HG03196 (cell line): Measurements from ENCODE around the gene SHISA6.

Source experiments
- ATAC-seq: cut with Tn5 transposase; IDR thresholded peaks from one replicate; pipeline ENCODE4 v1.9.1; 2021; ENCODE audit not compliant: unreplicated experiment

The SHISA6 gene

GRCh38 chr17:11264183-11264871 lies 23.3 kb downstream of the SHISA6 start:
- no peak for ATAC-seq

GRCh38 chr17:11267999-11268575 lies 27.1 kb downstream of the SHISA6 start:
- no peak for ATAC-seq

GRCh38 chr17:11269210-11269609 lies 28.2 kb downstream of the SHISA6 start:
- ATAC-seq, result no peak

GRCh38 chr17:11272191-11272590 lies 31.2 kb downstream of the SHISA6 start:
- ATAC-seq, result no peak

GRCh38 chr17:11273596-11273995 lies 32.6 kb downstream of the SHISA6 start:
- ATAC-seq, result no peak

- no peak for ATAC-seq
These were observed 33.1 kb downstream of the SHISA6 start for GRCh38 chr17:11274106-11274505.

GRCh38 chr17:11276486-11276885 lies 35.5 kb downstream of the SHISA6 start:
- no peak for ATAC-seq

GRCh38 chr17:11278186-11278991 lies 37.4 kb downstream of the SHISA6 start:
- no peak for ATAC-seq

GRCh38 chr17:11278992-11279270 lies 37.9 kb downstream of the SHISA6 start:
- no peak for ATAC-seq

- ATAC-seq, result no peak
These were observed 38.8 kb downstream of the SHISA6 start for GRCh38 chr17:11279776-11280344.

- no peak for ATAC-seq
These were observed 41.6 kb downstream of the SHISA6 start for GRCh38 chr17:11282586-11282985.

- ATAC-seq, result no peak
These were observed 43.8 kb downstream of the SHISA6 start for GRCh38 chr17:11284811-11285210.

GRCh38 chr17:11285946-11286345 lies 44.9 kb downstream of the SHISA6 start:
- no peak for ATAC-seq

- ATAC-seq, result no peak
These were observed 46.8 kb downstream of the SHISA6 start for GRCh38 chr17:11287791-11288190.

- ATAC-seq, result no peak
These were observed 49.8 kb downstream of the SHISA6 start for GRCh38 chr17:11290814-11291213.

- no peak for ATAC-seq
These were observed 51.5 kb downstream of the SHISA6 start for GRCh38 chr17:11292491-11292890.

- ATAC-seq, result no peak
These were observed 52.5 kb downstream of the SHISA6 start for GRCh38 chr17:11293480-11293879.

- ATAC-seq, result no peak
These were observed 53.8 kb downstream of the SHISA6 start for GRCh38 chr17:11294826-11295225.

GRCh38 chr17:11296994-11297393 lies 56.0 kb downstream of the SHISA6 start:
- no peak for ATAC-seq

GRCh38 chr17:11298401-11298800 lies 57.4 kb downstream of the SHISA6 start:
- ATAC-seq, result no peak

GRCh38 chr17:11300201-11300600 lies 59.2 kb downstream of the SHISA6 start:
- no peak for ATAC-seq

- no peak for ATAC-seq
These were observed 59.7 kb downstream of the SHISA6 start for GRCh38 chr17:11300738-11301137.
